Mesenteric fat pad (tissue), 1 donor: Measurements from ENCODE around the gene TRUB2. TPM values are rescaled to one million over a fixed set of nuclear protein-coding genes. Genes with fewer than 3 reads are reported as not detected.

Experiments used
- DNase-seq: peaks from one replicate; pipeline ENCODE4 v3.0.0-alpha.2; 2020; ENCODE audit warnings: low spot score
- total RNA-seq: library from RNA; stranded (reverse); fragmentation: NEBNext Ultra II Directional; extraction: Animal tissue kit (Norgen Biotek cat#: 25700); gene quantifications from one replicate; pipeline ENCODE4 v1.2.1, GENCODE V29; 2021
- donor health status: DM: yes; HTN: yes; CAD: no.

Gene TRUB2
- total RNA-seq, 1 donor from 2014 or later = 25.0 TPM

DNA sequence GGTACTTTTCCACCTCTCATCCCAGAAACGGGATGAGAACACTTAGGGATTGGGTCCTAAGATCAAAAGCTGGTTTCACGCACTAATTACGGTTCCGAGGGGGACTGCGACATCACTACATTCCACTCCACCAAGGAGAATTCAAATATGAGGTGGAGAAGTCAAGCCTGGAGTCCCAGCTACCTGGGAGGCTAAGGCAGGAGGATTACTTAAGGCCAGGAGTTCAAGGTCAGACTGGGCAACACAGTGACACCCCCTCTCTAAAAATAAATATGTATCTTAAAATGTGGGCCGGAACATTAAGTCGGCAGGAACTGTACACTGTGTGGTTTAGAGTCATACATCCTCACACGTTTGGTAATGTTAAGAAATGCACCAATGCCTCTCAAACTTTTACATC lies 48.0 kb downstream of the TRUB2 start:
- DNase-seq = no peak

DNA sequence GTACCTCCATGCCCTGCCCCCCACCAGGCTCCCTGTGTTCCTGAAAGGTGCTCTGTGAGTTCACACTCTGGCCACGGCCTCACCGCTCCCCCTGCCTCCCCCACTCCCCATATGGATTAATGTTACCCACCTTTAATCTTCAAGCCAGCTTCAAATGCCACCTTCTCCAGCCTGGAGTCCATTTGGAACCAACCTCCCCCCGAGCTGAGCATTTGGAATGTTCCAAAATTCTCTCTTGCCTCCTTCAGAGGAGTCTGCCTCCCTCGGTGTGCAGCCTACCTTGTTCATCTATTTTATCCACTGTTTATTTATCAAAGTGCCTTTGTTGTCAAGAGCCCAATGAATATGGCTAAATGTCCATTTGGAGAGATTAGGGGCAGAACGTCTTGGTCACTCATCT lies 50.7 kb downstream of the TRUB2 start:
- DNase-seq = no peak

DNA sequence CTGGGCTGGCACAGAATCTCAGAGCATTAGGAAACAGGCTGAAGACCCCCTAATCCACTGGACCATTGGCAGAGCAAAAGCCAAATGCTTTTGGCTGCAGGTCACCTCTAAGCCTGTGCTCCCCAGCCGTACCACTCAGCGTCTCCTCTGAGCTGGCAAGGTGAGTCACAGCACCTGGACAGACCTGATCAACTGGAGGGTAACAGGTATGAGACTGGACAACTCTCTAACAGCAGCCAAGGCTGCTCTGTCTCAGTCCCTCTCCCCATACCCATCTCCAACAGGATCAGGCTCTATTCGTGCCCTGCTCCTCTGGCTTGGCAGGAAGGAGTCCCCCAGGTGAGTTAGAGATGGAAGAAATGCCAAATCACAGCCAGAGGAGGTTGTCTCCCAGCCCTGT lies 51.1 kb downstream of the TRUB2 start:
- DNase-seq = no peak

GRCh38 chr9:128266868-128267590 lies 55.2 kb downstream of the TRUB2 start:
- DNase-seq = no peak

DNA sequence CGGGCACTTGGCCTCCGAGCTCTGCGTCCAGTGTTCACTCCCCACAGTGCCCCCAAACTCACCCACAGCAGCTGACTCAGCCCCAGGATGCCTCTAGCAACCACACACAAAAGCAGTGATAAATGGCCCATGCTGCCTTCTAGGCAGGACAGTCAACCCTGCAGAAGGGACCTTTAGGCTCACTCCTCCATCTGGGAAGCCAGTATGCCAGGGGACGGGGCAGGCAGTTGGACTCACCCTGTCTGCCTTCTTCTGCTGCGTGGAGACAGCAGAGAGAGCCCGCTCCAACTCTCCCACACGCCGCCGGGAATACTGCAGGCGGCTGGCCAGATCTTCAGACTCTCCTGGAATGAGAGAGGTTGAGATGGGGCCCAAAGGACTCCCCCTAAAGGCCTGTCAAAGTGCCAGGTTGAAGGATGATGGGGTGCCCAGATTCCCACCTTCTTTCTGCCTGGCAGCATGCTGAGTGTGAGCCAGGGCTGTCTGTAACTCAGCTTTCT lies 56.8 kb downstream of the TRUB2 start:
- DNase-seq = no peak

- DNase-seq = no peak
Observed at GRCh38 chr9:128262687-128263086, 59.6 kb downstream of the TRUB2 start.

DNA sequence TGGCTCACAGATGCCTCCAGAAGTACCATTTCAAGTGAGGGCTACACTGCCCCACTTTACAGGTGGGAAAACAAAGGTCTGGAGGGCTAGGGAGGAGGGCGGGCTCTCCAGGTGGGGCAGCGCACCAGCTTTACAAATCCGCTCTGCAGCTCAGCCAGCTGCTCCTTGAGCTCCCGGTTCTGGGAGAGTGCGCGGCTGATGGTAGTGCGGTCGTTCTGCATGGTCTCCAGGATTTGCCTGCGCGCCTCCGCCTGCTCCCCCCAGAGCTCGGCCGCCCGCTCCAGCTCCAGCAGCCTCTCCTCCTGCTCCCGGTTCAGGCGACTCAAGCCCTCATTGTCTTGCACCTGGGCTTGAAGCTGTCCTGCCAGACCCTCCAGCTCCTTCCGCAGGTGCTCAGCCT lies 61.9 kb downstream of the TRUB2 start:
- DNase-seq = no peak

DNA sequence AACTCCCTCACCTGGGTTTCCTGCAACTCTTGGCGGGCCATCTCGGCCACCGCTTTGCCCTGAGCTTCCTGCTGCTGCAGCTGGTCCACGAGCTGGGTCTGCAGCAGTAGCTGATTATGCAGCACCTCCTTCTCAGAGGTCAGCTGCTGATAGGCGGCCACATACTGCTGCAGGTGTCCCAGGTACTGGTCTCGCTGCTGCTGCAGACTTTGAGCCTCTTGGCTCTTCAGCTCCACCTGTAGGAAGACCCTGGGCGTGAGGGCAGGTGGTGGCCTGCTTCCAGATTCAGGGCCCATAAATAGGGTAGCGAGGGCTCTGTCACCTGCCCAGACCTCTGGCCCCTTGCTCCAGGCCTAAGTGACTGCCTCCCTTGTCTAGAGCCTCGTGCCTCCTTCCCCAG lies 63.1 kb downstream of the TRUB2 start:
- no peak for DNase-seq

DNA sequence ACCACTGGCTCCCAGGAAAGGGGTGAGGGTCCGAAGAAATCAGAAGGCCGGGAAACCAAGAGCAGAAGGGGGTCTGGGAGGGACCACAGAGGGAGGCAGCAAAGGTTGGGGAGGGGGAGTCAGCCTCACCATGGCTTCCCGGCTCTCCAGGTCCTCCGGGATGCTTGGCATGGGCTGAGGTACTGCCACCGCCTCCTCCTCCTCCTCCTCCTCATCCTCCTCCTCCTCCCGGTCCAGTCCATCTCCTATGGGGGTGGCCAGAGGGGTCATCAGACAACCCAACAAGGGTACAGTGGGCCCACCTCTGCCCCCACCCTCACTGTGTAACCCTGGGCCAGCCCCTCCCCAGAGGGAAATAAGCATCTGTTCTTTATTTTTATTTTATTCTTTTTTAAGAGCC lies 63.9 kb downstream of the TRUB2 start:
- DNase-seq = no peak

- DNase-seq = no peak
Observed at GRCh38 chr9:128257907-128258306, 64.3 kb downstream of the TRUB2 start.

DNA sequence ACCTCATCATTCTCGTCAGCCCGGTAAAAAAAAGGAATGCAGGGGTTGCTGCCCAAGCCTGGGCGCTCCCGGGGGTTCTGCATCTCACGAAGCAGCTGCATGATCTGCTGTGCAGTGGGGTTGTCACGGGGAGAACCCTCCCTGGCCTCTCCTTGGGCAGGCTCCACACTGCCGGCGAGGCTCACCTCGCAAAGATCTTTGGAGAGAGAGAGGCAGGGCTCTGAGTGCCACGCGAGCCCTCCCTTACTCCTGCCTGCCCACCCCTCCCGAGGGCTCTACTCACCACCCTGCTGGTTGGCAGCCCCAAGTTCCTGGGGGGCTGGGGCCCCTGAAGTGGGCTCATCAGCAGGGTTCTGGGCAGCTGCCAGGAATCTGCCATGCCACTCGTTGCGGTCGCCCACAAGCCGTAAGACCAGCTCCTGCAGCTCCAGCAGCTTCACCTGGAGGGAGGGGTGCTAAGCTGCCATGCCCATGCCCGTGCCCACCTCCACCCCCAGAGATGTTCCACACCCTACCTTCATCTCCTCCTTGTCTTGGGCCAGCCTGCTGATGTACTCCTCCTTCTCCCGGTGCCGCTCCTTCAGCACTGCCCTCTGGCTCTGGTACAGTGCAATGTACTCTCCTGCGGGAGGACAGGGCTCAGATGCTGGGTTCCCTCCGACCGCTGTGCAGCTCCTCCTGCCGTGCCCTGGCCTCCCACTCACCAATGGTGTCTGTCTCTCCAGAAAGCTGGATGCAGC lies 65.0 kb downstream of the TRUB2 start:
- no peak for DNase-seq

Other genes with a start within 250 kb of the TRUB2 start
- gene PTGES2, start 194.7 kb downstream of the TRUB2 start, total RNA-seq = 59.5 TPM
- 0.64 TPM for gene LCN2, start 173.0 kb downstream of the TRUB2 start, total RNA-seq
- 63.7 TPM for gene BBLN, start 162.2 kb downstream of the TRUB2 start, total RNA-seq
- 100.0 TPM for gene CIZ1, start 130.9 kb downstream of the TRUB2 start, total RNA-seq
- 24.1 TPM for gene DNM1, start 119.1 kb downstream of the TRUB2 start, total RNA-seq
- gene GOLGA2, start 46.4 kb downstream of the TRUB2 start, total RNA-seq = 130 TPM
- gene SWI5, start 46.2 kb downstream of the TRUB2 start, total RNA-seq = 16.0 TPM
- 25.7 TPM for gene COQ4, start 392 bp upstream of the TRUB2 start, total RNA-seq
- gene SLC27A4, start 18.1 kb upstream of the TRUB2 start, total RNA-seq = 27.9 TPM
- gene URM1, start 48.9 kb upstream of the TRUB2 start, total RNA-seq = 55.7 TPM
- 46.0 TPM for gene CERCAM, start 98.4 kb upstream of the TRUB2 start, total RNA-seq
- 18.6 TPM for gene ODF2, start 133.6 kb upstream of the TRUB2 start, total RNA-seq
- gene GLE1, start 182.3 kb upstream of the TRUB2 start, total RNA-seq = 19.0 TPM
- gene SPTAN1, start 230.1 kb upstream of the TRUB2 start, total RNA-seq = 361 TPM